Endothelial cell of umbilical vein (primary cell): ENCODE data around the gene PRR5L. TPM values are rescaled to one million over a fixed set of nuclear protein-coding genes. Genes with fewer than 3 reads are reported as not detected.

Experiments used
- BruUV-seq: library from RNA; stranded (reverse); fragments of 400-500 nt; replicated peaks from 2 replicates; lab custom pipeline; 2021; lab: Mats Ljungman, UMichigan
- CTCF ChIA-PET: fragments of 300-600, 350-600 bp; sonication (Branson Sonifier 250); formaldehyde crosslinking; loops from one replicate; lab custom pipeline; 2021; ENCODE audit warnings: antibody characterized with exemption, inconsistent platforms; lab: Charles Lee
- POLR2A ChIA-PET: fragments of 300-600, 350-600 bp; sonication (Branson Sonifier 250); formaldehyde crosslinking; loops from one replicate; lab custom pipeline; 2021; ENCODE audit warnings: antibody characterized with exemption, inconsistent platforms; lab: Charles Lee
- DNase-seq: peaks from one replicate; pipeline ENCODE4 v3.0.0-alpha.2; 2011; ENCODE audit warnings: low read depth, low spot score
- FAIRE-seq: peaks from 2 replicates; lab custom pipeline; 2011; peaks lifted over from hg19 to GRCh38; lab: Jason Lieb, UNC
- H2AFZ ChIP-seq: 2 replicates; pipeline ENCODE4 v1.6.0; 2012; ENCODE audit warnings: low read depth, low read length, control low read depth, inconsistent platforms
- H3K27ac ChIP-seq: 2 replicates; pipeline ENCODE4 v1.5.1; 2011; ENCODE audit warnings: low read depth, mild to moderate bottlenecking, control low read depth, low read length, moderate library complexity; ENCODE audit not compliant: insufficient read depth
- H3K27me3 ChIP-seq, 2 experiments: 2 replicates each; pipeline versions ENCODE4 v1.6.0 to v1.6.1; 2011; ENCODE audit warnings: low read length in 2 of 2, mixed read lengths in 1 of 2; ENCODE audit not compliant: control insufficient read depth in 2 of 2, insufficient read depth in 2 of 2
- H3K36me3 ChIP-seq, 2 experiments: 2 replicates in 1 of 2; 3 replicates in 1 of 2; pipeline ENCODE4 v1.5.1; 2011; ENCODE audit warnings: low read length in 2 of 2, mild to moderate bottlenecking in 1 of 2, moderate library complexity in 1 of 2; ENCODE audit not compliant: control insufficient read depth in 2 of 2, insufficient read depth in 2 of 2; ENCODE audit errors: extremely low read depth in 1 of 2
- H3K4me1 ChIP-seq: 3 replicates; pipeline ENCODE4 v1.5.1; 2011; ENCODE audit warnings: mild to moderate bottlenecking, low read length; ENCODE audit not compliant: control insufficient read depth, insufficient read depth; ENCODE audit errors: extremely low read depth
- H3K4me2 ChIP-seq: 2 replicates; pipeline ENCODE4 v1.6.1; 2011; ENCODE audit warnings: low read length, control low read depth, mixed read lengths; ENCODE audit not compliant: insufficient read depth
- H3K4me3 ChIP-seq, 3 experiments: fragments of 200-600 bp in 1 of 3; sonication (generic), shearing (Covaris generic) in 1 of 3; replicated peaks in 1 of 3; 2 replicates each; pipeline ENCODE4 v1.5.1; 2011 to 2016; ENCODE audit warnings: control low read depth in 3 of 3, low read length in 3 of 3, mild to moderate bottlenecking in 2 of 3, inconsistent platforms in 1 of 3, low read depth in 1 of 3, moderate library complexity in 1 of 3; ENCODE audit not compliant: insufficient read depth in 1 of 3
- H3K79me2 ChIP-seq: 2 replicates; pipeline ENCODE4 v1.6.0; 2012; ENCODE audit warnings: low read length, inconsistent platforms; ENCODE audit not compliant: control insufficient read depth, insufficient read depth
- H3K9ac ChIP-seq: replicated peaks from 2 replicates; pipeline ENCODE3; 2011; ENCODE audit warnings: low read length, control low read depth; ENCODE audit not compliant: insufficient read depth; ENCODE audit errors: extremely low read depth
- H3K9me1 ChIP-seq: replicated peaks from 3 replicates; pipeline ENCODE4 v1.6.0; 2011; ENCODE audit warnings: mild to moderate bottlenecking, low read length; ENCODE audit not compliant: control insufficient read depth, insufficient read depth; ENCODE audit errors: extremely low read depth
- H3K9me3 ChIP-seq: replicated peaks from 2 replicates; pipeline ENCODE4 v1.5.1; 2012; ENCODE audit warnings: low read length, inconsistent platforms; ENCODE audit not compliant: control insufficient read depth, insufficient read depth
- H4K20me1 ChIP-seq: replicated peaks from 2 replicates; pipeline ENCODE3; 2011; ENCODE audit warnings: mild to moderate bottlenecking, low read length; ENCODE audit not compliant: control insufficient read depth, insufficient read depth; ENCODE audit errors: extremely low read depth
- EZH2 ChIP-seq: IDR thresholded peaks from 2 replicates; pipeline ENCODE4 v1.6.1; 2012; ENCODE audit warnings: borderline replicate concordance, low read depth, mild to moderate bottlenecking, moderate library complexity, low read length, inconsistent platforms; ENCODE audit not compliant: severe bottlenecking
- FOS ChIP-seq: IDR thresholded peaks from 2 replicates; pipeline ENCODE4 v1.6.1; 2011; ENCODE audit warnings: mild to moderate bottlenecking, low read length, moderate library complexity, borderline replicate concordance; ENCODE audit not compliant: insufficient read depth
- GATA2 ChIP-seq: IDR thresholded peaks from 2 replicates; pipeline ENCODE4 v1.7.0; 2011; ENCODE audit warnings: low read depth, mild to moderate bottlenecking, moderate library complexity, mixed read lengths, low read length; ENCODE audit not compliant: insufficient read length, insufficient read depth
- JUN ChIP-seq: IDR thresholded peaks from 2 replicates; pipeline ENCODE4 v1.6.1; 2011; ENCODE audit warnings: borderline replicate concordance, low read depth; ENCODE audit not compliant: insufficient read length, insufficient read depth
- POLR2A ChIP-seq: IDR thresholded peaks from 2 replicates; pipeline ENCODE4 v1.6.1; 2012; ENCODE audit warnings: low read depth, mild to moderate bottlenecking, control low read depth, low read length
- dilution Hi-C: fragments of 300-500 bp; cut with MboI; formaldehyde crosslinking; loops from one replicate; pipeline ENCODE4 v1.15.0; 2019; ENCODE audit warnings: low sequenced_read_pairs; ENCODE audit not compliant: extremely low pct_ligation_motif_present
- intact Hi-C: fragments of 100-400 bp; cut with micrococcal nuclease; formaldehyde crosslinking; loops from one replicate; pipeline ENCODE4 v1.10.0; 2022
- polyA plus RNA-seq, 4 experiments: library from polyadenylated mRNA; depleted of rRNA in 3 of 4; stranded (reverse) in 3 of 4; unstranded in 1 of 4; fragments of >200 nt; gene quantifications; 2 replicates each; pipeline versions ENCODE4 v1.2.1 to v1.2.3, GENCODE V29; 2011 to 2012; ENCODE audit warnings: missing spikeins in 1 of 4
- total RNA-seq: library from RNA; stranded (reverse); gene quantifications from 2 replicates; pipeline ENCODE4 v1.2.3, GENCODE V29; 2021
- TF ChIP-seq, protein P1 (sequence below): IDR thresholded peaks from 2 replicates; pipeline ENCODE4 v1.6.1; 2011; ENCODE audit not compliant: insufficient read depth, insufficient read length
- TF ChIP-seq, protein P2 (sequence below), 2 donors: IDR thresholded peaks; 1 replicate in 1 of 2; 2 replicates in 1 of 2; pipeline ENCODE4 v1.5.1; 2011; ENCODE audit warnings: low read length in 2 of 2, mild to moderate bottlenecking in 2 of 2, moderate library complexity in 2 of 2, control low read depth in 1 of 2, inconsistent platforms in 1 of 2, low read depth in 1 of 2; ENCODE audit not compliant: insufficient read depth in 1 of 2; ENCODE audit errors: extremely low read depth in 1 of 2

The PRR5L gene
- total and polyA plus RNA-seq, 2 donors (not counting 3 experiments of a cell fraction or from before 2014, with no cell fraction given), result 2.5 to 6.1 TPM

DNA sequence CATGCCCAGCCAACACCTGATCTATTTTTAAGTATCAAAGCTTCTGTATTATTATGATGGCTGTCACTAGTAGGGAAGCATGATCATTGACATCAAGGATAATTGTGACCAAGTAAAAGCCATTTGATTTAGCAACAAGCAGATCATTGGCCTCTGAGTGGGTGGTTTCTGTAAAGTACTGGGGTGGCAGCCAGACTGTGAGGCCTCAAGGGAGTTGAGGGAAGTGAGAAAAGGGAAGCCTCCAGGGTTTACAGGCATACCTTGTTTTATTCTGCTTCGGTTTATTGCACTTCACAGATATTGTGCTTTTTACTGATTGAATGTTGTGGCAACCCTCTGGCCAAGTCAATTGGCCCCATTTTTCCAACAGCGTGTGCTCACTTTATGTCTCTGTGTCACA, 60.1 kb downstream of the PRR5L start:
- no peaks in the 10 kb centered on the region for H3K9me3 ChIP-seq
- H3K9ac ChIP-seq, result no peak overlapping the region
- no peak overlapping the region for H2AFZ ChIP-seq
- no peak overlapping the region for H3K27ac ChIP-seq
- dilution Hi-C loops, result no loop called here
- DNase-seq, result no peak
- H3K27me3 ChIP-seq, result peaks cover 14 to 17% of the 10 kb centered on the region in 2 experiments
- H3K9me1 ChIP-seq, result no peaks in the 10 kb centered on the region
- no peaks in the 10 kb centered on the region for H3K4me1 ChIP-seq
- no peak overlapping the region for H3K4me2 ChIP-seq
- CTCF ChIA-PET, result interaction anchor here (1.2 to 1.9 kb wide), 3 partner anchors 8 to 137 kb away, joined by 3 to 6 read pairs (median 4); no protein-coding TSS in a partner anchor
- no peak for TF ChIP-seq EZH2
- no peak for FAIRE-seq
- no peak overlapping the region for H3K4me3 ChIP-seq
- intact Hi-C loops, result no loop called here
- POLR2A ChIA-PET, result no interaction called here
- H3K79me2 ChIP-seq, result no peaks in the 10 kb centered on the region
- no TSS peak for BruUV-seq
- H3K36me3 ChIP-seq, result no peaks in the 10 kb centered on the region
- H4K20me1 ChIP-seq, result no peaks in the 10 kb centered on the region

DNA sequence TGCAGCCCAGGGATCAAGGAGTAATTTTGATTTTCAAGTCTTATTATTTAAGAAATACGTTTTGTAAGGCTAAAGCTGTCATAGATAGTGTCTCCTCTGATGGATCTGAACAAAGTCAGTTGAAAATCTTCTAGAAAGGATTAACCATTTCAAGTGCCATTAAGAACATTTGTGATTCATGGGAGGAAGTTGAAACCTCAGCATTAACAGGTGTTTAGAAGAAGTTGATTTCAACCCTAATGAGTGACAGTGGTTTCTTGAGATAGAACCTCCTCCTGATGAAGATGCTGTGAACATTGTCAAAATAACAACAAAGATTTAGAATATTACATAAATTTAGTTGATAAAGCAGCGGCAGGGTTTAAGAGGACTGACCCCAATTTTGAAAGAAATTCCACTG, 61.7 kb downstream of the PRR5L start:
- CTCF ChIA-PET, result no interaction called here

More for the DNA sequence above, 61.7 kb downstream of the PRR5L start:
- H3K79me2 ChIP-seq, result no peaks in the 10 kb centered on the region
- dilution Hi-C loops, result no loop called here
- intact Hi-C loops, result no loop called here
- BruUV-seq, result no TSS peak
- no peak overlapping the region for H3K9ac ChIP-seq
- TF ChIP-seq, protein P1, sequence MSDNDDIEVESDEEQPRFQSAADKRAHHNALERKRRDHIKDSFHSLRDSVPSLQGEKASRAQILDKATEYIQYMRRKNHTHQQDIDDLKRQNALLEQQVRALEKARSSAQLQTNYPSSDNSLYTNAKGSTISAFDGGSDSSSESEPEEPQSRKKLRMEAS, result no peak
- TF ChIP-seq POLR2A (no peak), GATA2 (no peak), EZH2 (no peak), JUN (no peak), FOS (no peak)
- TF ChIP-seq, protein P2, sequence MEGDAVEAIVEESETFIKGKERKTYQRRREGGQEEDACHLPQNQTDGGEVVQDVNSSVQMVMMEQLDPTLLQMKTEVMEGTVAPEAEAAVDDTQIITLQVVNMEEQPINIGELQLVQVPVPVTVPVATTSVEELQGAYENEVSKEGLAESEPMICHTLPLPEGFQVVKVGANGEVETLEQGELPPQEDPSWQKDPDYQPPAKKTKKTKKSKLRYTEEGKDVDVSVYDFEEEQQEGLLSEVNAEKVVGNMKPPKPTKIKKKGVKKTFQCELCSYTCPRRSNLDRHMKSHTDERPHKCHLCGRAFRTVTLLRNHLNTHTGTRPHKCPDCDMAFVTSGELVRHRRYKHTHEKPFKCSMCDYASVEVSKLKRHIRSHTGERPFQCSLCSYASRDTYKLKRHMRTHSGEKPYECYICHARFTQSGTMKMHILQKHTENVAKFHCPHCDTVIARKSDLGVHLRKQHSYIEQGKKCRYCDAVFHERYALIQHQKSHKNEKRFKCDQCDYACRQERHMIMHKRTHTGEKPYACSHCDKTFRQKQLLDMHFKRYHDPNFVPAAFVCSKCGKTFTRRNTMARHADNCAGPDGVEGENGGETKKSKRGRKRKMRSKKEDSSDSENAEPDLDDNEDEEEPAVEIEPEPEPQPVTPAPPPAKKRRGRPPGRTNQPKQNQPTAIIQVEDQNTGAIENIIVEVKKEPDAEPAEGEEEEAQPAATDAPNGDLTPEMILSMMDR (IDR thresholded peaks at IDR 0.05; ENCODE audit: extremely low read depth in 1 of 2, insufficient read depth in 1 of 2, low read depth in 1 of 2, low read length in 2 of 2), result no peak
- DNase-seq (no peak), FAIRE-seq (no peak)
- H3K9me3 ChIP-seq, result no peaks in the 10 kb centered on the region
- H4K20me1 ChIP-seq, result no peaks in the 10 kb centered on the region
- H3K27me3 ChIP-seq, result peaks cover 8 to 15% of the 10 kb centered on the region in 2 experiments
- H2AFZ ChIP-seq, result no peak overlapping the region
- POLR2A ChIA-PET, result no interaction called here
- H3K4me1 ChIP-seq, result peaks cover under 1% of the 10 kb centered on the region
- no peak overlapping the region for H3K4me2 ChIP-seq
- H3K9me1 ChIP-seq, result no peaks in the 10 kb centered on the region
- H3K27ac ChIP-seq, result no peak overlapping the region
- H3K4me3 ChIP-seq, result no peak overlapping the region
- H3K36me3 ChIP-seq, result no peaks in the 10 kb centered on the region
